Ishikawa (cell line): ENCODE measurements around the gene ST8SIA1.

ENCODE experiments used
- EGR1 ChIP-seq: IDR thresholded peaks from 2 replicates; pipeline ENCODE4 v1.6.1; 2012
- FOXM1 ChIP-seq: IDR thresholded peaks from 2 replicates; pipeline ENCODE4 v1.6.1; 2012; ENCODE audit warnings: low read depth, borderline replicate concordance

DNA sequence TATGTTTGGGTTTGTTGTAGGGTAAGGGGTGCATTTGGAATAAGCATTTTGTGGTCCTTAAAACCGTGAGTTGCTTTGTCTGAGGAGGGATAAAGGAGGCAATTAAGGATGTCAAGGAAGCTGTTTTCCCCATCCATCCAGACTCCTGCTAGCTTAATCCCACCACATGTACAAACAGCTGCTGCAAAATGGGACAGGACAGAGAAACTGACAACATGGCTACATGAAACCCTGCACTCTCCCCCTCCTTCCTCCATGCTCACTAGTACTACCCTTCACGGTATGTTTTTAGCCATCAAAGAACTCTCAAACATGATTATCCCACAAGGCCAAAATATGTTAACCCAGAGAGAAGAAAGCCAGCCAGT is 20.6 kb downstream of the ST8SIA1 start:
- TF ChIP-seq EGR1 (no peak), FOXM1 (no peak)
